AG09309 (cell line): Measurements from ENCODE around the gene NKAIN1.
"Not testable (repeated sequence)": the region's sequence is repeated elsewhere in the genome, so short reads cannot be mapped to it uniquely, and the experiment has no call there.

Source experiments
- DNase-seq: peaks from one replicate; pipeline ENCODE4 v3.0.0-alpha.2; 2010; ENCODE audit warnings: low read depth
- H3K4me3 ChIP-seq: 2 replicates; pipeline ENCODE4 v1.5.1; 2011; ENCODE audit warnings: mild to moderate bottlenecking, low read depth, low read length, moderate library complexity; ENCODE audit not compliant: control insufficient read depth
- TF ChIP-seq, protein P1 (sequence below): IDR thresholded peaks from 2 replicates; pipeline ENCODE4 v1.5.1; 2011; ENCODE audit warnings: mild to moderate bottlenecking, low read depth, low read length, inconsistent platforms; ENCODE audit not compliant: insufficient read depth, control insufficient read depth; ENCODE audit errors: missing control alignments

The NKAIN1 gene

GRCh38 chr1:31264790-31265386 lies 25.2 kb upstream of the NKAIN1 start:
- DNase-seq = no peak
- TF ChIP-seq, protein P1, sequence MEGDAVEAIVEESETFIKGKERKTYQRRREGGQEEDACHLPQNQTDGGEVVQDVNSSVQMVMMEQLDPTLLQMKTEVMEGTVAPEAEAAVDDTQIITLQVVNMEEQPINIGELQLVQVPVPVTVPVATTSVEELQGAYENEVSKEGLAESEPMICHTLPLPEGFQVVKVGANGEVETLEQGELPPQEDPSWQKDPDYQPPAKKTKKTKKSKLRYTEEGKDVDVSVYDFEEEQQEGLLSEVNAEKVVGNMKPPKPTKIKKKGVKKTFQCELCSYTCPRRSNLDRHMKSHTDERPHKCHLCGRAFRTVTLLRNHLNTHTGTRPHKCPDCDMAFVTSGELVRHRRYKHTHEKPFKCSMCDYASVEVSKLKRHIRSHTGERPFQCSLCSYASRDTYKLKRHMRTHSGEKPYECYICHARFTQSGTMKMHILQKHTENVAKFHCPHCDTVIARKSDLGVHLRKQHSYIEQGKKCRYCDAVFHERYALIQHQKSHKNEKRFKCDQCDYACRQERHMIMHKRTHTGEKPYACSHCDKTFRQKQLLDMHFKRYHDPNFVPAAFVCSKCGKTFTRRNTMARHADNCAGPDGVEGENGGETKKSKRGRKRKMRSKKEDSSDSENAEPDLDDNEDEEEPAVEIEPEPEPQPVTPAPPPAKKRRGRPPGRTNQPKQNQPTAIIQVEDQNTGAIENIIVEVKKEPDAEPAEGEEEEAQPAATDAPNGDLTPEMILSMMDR = no peak
- no peak overlapping the region for H3K4me3 ChIP-seq

DNA sequence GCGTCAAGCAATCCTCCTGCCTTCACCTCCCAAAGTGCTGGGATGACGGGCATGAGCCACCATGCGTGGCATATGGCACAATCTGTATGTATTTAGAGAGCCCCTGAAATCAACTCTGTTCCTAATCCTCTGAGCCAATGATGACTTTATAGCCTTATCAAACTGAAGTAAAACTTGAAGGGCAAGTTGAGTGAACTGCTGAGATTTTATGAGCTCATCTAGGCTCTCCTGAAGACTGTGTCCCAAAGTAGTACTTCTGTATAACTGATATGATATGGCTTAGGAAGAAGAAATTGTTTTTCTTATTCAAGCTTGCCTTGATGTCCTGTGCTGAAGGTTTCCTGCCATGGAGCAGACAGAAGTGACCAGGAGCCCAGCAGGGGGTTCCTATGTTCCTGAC lies 23.7 kb upstream of the NKAIN1 start:
- no peak overlapping the region for H3K4me3 ChIP-seq
- DNase-seq = no peak
- TF ChIP-seq, protein P1 = no peak

DNA sequence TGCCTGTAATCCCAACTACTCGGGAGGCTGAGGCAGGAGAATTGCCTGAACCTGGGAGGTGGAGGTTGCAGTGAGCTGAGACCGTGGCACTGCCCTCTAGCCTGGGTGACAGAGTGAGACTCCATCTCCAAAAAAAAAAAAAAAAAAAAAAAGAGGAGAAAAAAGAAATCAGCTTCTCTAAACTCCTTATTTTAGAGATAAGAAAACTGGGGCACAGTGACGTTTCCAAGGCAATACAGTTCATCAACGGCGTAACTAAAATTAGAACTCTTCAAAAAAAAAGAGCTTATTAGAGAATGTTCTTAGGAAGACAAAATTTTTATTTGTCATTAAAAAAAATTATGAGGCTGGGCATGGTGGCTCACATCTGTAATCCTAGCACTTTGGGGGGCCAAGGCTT lies 22.7 kb upstream of the NKAIN1 start:
- not testable (repeated sequence) for DNase-seq, H3K4me3 ChIP-seq

- no peak overlapping the region for H3K4me3 ChIP-seq
- DNase-seq = no peak
- TF ChIP-seq, protein P1 = no peak
Observed at GRCh38 chr1:31261916-31262315, 22.2 kb upstream of the NKAIN1 start.

DNA sequence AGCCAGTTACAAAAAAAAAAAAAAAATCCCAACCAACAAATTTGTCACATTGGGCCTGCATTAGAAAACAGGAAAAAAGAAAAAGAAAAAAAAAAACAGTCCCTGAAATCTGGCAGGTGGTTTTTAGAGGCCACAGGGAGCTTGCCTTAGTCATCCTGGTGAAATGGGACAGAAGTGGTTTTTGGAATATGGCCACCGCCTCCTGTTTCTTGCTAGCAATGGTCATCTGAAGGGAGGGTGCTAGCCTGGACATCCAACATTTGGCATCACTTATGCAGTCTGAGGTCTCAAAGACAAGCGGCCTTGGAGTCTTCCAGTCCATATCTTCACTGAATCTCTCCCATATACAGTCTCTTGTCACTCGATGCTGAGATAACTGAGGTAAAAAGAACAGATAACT lies 20.1 kb upstream of the NKAIN1 start:
- TF ChIP-seq, protein P1 = no peak
- DNase-seq = no peak

GRCh38 chr1:31258581-31258980 lies 18.9 kb upstream of the NKAIN1 start:
- DNase-seq = no peak
- TF ChIP-seq, protein P1 = no peak
- H3K4me3 ChIP-seq = no peak overlapping the region

More for the DNA sequence above, 20.1 kb upstream of the NKAIN1 start:
- H3K4me3 ChIP-seq = no peak overlapping the region

DNA sequence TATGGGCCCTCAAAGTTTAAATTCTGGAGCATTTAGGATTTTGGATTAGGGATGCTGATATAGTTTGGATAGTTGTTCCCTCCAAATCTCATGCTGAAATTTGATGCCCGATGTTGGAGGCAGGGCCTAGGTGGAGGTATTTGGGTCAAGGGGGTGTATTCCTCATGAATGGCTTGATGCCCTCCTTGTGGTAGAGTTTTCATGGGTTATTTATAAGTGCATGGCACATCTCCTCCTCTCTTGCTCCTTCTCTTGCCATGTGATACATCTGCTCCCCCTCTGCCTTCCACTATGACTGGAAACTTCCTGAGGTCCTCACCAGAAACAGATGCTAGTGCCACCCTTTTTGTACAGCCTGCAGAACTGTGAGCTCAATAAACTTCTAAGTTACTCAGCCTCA lies 17.5 kb upstream of the NKAIN1 start:
- DNase-seq = no peak
- no peak overlapping the region for H3K4me3 ChIP-seq
- TF ChIP-seq, protein P1 = no peak
